Inferior parietal cortex (tissue), 1 donor: ENCODE measurements around the gene LIPK.

Experiments used
- DNase-seq: peaks from one replicate; pipeline ENCODE4 v3.0.0-alpha.2; 2016; ENCODE audit errors: extremely low spot score

The LIPK gene

DNA sequence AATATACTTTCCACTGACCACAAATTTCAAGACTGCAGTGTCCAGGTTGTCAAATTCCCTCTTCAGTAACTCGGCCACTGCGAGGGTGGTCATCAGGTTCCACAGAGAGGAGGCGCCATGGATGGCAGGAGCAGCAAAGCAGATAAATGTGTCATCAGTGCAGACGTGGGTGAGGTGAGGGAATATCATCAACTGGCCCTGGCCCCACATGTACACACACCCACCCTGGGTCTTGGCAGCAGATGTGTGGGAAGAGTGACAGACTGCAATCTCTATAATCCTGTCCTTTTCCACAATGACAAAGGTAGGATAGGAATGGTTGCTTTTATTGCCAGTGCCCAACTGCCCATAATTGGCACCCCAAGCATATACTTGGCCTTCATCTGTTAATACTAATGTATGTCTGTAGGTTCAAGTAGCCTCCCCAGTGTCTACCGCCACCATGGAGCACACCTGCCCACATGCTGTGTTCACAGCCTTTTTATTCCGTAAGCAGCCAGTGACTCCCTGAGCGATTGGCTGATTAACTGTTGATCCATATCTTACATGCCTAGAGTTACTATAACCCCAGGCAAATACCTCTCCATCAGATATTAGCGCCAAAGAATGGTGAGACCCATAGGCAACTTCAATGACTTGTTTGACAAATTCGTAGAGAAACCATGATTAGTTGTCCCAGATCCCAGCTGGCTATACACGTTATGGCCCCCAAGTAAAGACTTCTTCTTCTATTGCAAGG, 80.2 kb downstream of the LIPK start:
- no peak for DNase-seq

- no peak for DNase-seq
Measured at GRCh38 chr10:88787463-88787862, 81.4 kb downstream of the LIPK start.

DNA sequence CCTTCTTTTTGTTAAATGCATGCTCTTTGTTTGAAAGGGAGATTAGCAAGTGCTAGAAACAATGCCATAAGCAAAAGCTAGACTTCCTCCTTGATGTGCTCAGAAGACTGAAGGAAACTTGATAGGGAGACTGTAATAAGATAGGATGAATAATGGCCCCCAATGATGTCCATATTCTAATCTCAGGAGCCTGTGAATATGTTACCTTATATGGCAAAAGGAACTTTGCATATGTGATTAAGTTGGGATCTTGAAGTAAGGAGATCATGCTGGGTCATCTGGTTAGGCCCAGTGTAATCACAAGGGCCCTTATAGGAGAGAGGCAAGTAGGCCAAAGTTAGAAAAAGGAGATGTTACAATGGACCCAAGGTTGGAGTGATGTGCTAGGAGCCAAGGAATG, 82.9 kb downstream of the LIPK start:
- DNase-seq = no peak

GRCh38 chr10:88791924-88792323, 85.9 kb downstream of the LIPK start:
- DNase-seq = no peak

DNA sequence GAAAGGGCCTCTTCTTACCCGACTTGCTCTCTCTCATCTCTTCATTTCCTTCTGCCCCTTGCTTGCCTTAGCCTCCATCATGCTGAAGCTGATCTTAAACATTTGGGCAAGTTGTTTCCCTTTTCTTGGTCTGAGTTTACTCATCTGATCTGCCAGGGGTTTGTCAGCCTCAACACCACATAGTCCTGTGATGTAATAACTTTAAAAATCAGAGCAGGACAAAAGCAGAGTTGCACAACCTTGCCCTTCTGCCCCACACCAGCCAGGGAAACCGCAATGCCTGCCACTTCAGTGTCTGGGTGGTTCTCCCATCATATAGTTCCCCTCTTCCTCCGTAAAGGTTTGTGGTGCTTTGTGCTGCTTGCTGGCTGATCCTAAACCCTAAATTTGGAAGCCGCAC, 86.6 kb downstream of the LIPK start:
- no peak for DNase-seq

DNA sequence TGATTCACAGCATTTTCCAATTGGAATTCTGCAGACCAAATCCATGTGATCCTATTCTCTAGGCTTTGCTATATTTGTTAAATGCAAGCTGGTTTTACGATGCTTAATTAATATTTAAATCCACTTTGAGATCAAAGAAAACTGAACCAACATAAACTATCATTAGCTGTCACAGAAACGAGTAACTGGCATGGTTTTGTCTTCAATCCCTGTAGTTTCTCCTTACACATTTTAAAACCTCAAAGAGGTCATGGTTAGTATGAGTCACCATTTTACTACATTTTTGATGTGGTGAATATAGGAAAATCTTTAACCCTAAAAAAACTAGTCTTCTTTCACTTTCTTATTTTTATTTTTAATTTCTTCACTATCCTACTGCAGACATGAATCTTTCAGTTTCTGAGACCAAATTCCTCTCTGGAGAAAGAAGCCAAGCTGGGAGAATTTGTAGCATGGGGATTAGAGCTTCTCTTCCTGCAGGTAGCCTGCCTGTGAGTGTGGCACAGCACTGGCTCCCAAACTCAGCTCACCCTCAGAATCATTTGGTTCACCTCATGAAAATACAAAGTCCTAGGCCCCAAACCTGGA, 87.8 kb downstream of the LIPK start:
- no peak for DNase-seq

DNA sequence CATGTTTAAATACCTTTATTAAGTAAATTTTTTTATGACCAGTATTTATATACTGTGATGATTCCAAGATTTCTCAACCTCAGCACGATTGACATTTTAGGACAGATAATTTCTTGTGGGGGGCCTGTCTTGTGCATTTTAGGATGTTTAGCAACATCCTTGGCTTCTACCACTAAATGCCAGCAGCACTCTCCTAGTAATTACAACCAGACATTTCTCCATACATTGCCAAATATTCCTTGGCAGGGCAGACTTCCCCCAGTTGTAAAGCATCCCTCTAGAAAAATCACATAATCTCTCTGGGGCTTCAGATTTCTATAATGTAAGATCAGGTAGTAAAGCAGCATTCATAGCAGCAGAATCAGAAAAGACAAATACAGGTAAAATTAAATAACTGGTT, 88.7 kb downstream of the LIPK start:
- DNase-seq = no peak

DNA sequence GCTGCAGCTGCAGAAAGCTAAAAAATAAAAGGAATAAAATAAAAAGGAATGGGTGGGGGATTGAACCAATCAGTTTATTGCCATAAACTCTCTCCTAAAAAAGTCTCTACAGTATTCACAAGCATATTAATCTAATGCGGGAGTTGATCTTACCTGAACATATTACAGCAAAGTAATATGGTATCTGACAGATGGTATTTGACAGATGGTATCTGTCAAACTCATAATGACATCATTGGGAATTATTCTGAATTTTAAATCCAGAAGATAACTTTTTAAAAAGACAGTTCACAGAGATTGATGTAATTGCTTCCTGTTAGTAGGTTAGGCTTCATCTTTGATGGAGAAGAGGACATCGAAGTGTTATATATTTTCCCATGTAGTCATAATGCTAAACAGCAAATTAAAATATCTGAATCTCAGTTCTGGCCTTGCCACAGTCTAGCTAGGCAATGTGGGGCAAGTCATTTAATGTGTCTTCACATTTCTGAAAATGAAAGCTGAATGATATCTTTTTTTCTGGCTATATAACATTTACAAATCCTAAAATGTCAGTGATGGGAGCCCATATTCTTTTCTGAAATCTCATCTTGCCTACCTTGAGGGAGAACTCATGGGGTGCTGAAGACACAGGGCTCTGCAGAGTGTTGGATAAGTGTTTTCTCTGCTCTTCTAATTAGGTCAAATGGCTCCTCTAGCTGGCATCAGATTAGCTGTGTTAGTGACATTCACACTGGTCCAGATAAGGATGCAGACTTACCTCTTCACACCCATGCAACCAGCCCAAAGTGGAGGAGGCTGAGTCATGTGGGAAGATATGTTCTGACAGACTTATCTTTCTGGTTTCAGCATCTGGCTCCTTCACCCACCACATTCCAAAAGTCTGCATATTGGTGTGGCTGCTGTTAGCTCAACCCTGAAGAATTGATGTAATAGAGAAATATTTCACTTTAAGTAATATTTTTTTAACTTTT, 94.4 kb downstream of the LIPK start:
- DNase-seq = no peak
